Activated CD4-positive, alpha-beta T cell treated with anti-CD3 and anti-CD28 coated beads, Interleukin-2, amount 10 ng/mL, durations not matched to agents 7 days and 5 days (primary cell): ENCODE measurements around the gene CHID1. TPM values are rescaled to one million over a fixed set of nuclear protein-coding genes. Genes with fewer than 3 reads are reported as not detected.

Source experiments
- CTCF ChIA-PET: fragments of 350-600 bp; sonication (Branson Sonifier 250); formaldehyde crosslinking; loops from one replicate; lab custom pipeline; 2021; ENCODE audit warnings: antibody characterized with exemption; lab: Charles Lee
- POLR2A ChIA-PET: fragments of 350-600 bp; sonication (Branson Sonifier 250); formaldehyde crosslinking; loops from one replicate; lab custom pipeline; 2021; ENCODE audit warnings: antibody characterized with exemption; lab: Charles Lee
- DNase-seq: peaks from one replicate; pipeline ENCODE4 v3.0.0-alpha.2; 2020
- H3K27ac Mint-ChIP-seq: one replicate; pipeline ENCODE4 v1.8.0; 2021; ENCODE audit warnings: mild to moderate bottlenecking, moderate library complexity, mixed read lengths
- H3K27me3 Mint-ChIP-seq: one replicate; pipeline ENCODE4 v1.8.0; 2021; ENCODE audit warnings: mixed read lengths
- H3K36me3 Mint-ChIP-seq: one replicate; pipeline ENCODE4 v1.8.0; 2021; ENCODE audit warnings: low read depth, mixed read lengths
- H3K4me1 Mint-ChIP-seq: one replicate; pipeline ENCODE4 v1.8.0; 2021; ENCODE audit warnings: mixed read lengths
- H3K4me3 Mint-ChIP-seq: one replicate; pipeline ENCODE4 v1.8.0; 2021; ENCODE audit warnings: mild to moderate bottlenecking, moderate library complexity, mixed read lengths
- H3K9me3 Mint-ChIP-seq: one replicate; pipeline ENCODE4 v1.8.0; 2021; ENCODE audit warnings: mixed read lengths
- total RNA-seq, 2 experiments: library from RNA; stranded (reverse); gene quantifications; one replicate each; pipeline ENCODE4 v1.2.3, GENCODE V29; 2021

Gene CHID1
- total RNA-seq, result 10 to 100 TPM; 42.6 to 45.5 TPM

DNA sequence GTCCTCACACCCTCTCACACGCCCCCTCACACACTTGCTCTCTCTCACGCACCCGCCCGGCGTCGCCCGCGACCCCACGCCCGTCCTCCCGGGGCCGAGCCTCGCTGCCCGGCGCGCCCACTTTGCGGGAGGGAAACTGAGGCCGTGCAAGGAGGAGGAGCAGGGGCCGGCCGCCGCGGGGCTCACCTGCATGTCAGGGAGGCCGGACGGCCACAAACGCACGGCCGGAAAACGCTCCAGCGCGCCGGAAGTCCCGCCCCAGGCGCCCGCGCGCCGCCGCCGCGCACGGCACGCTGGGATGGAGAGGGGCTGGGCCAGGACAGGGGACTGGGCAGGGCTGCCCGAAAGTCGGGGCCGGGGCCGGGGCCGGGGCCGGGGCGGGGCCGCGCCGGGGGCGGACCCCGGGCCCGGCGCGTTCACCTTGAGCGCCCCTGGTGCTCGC, at the start of gene CHID1:
Gene CHID1 (minus strand): TSS at position 222 of the 442 bp plus-strand sequence. CDS start 5,994 bp downstream, outside the sequence.
- ChIA-PET POLR2A (no interaction called here), CTCF (interaction anchor here (0.9 to 3.0 kb wide), 2 partner anchors 14 to 19 kb away, joined by 4 to 13 read pairs; no protein-coding TSS in a partner anchor)
- Mint-ChIP-seq H3K4me1 (peaks cover 24% of the 10 kb centered on the region), H3K27ac (peak within 1 kb of the TSS; percentile 87), H3K9me3 (no peaks in the 10 kb centered on the region), H3K4me3 (peak within 1 kb of the TSS; percentile 88), H3K36me3 (no peaks in the 10 kb centered on the region), H3K27me3 (no peaks in the 10 kb centered on the region)
- DNase-seq, result peak; percentile 85

DNA sequence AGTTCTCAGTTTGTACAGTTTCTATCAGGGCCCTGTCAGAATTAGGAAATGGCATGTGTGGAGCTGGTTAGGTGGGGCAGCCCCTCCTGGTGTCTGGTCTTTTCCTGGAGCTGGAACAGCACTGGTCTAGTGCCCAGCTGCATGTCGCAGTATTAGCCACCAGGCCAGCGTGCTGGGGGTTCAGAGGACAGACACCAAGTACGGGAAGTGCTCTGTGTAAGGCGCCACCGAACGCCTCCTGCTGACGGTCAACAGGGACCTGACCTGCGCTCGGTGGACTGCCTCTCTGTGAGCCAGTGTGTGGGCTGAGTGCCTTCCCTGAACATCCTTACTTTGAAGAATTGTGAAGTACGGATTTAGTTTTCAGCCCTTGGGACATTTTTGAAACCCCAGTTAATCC, 49.0 kb upstream of the CHID1 start:
- H3K27me3 Mint-ChIP-seq, result no peaks in the 10 kb centered on the region
- H3K4me1 Mint-ChIP-seq, result peaks cover 13% of the 10 kb centered on the region
- no peak overlapping the region for H3K4me3 Mint-ChIP-seq
- H3K9me3 Mint-ChIP-seq, result peaks cover 7% of the 10 kb centered on the region
- ChIA-PET CTCF (no interaction called here), POLR2A (no interaction called here)
- no peak overlapping the region for H3K27ac Mint-ChIP-seq
- no peak for DNase-seq
- peaks cover 26% of the 10 kb centered on the region for H3K36me3 Mint-ChIP-seq

DNA sequence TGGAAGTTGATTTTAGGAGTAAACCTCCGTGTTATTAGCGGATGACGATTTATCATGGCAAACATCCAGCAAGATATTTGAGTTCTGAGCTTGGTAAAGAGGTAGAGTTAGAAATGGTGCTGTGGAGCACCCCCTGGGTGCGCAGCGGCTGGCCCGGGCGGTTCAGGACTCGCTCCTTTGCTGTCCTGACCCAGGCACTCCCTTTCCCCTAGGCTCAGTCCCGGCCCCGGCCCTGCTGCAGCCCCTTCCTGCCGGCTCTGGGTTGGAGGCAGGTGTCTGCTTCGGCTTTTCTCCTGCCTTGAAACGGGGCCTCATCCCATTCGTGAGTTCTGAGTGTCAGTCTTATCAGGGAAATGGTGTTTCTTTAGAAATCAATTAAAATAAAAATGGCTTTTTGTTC, 48.4 kb upstream of the CHID1 start:
- ChIA-PET POLR2A (no interaction called here), CTCF (no interaction called here)
- peaks cover 1% of the 10 kb centered on the region for H3K9me3 Mint-ChIP-seq
- H3K27me3 Mint-ChIP-seq, result no peaks in the 10 kb centered on the region
- DNase-seq, result no peak
- H3K4me1 Mint-ChIP-seq, result peaks cover 18% of the 10 kb centered on the region
- H3K27ac Mint-ChIP-seq, result no peak overlapping the region
- H3K4me3 Mint-ChIP-seq, result no peak overlapping the region
- peaks cover 20% of the 10 kb centered on the region for H3K36me3 Mint-ChIP-seq

DNA sequence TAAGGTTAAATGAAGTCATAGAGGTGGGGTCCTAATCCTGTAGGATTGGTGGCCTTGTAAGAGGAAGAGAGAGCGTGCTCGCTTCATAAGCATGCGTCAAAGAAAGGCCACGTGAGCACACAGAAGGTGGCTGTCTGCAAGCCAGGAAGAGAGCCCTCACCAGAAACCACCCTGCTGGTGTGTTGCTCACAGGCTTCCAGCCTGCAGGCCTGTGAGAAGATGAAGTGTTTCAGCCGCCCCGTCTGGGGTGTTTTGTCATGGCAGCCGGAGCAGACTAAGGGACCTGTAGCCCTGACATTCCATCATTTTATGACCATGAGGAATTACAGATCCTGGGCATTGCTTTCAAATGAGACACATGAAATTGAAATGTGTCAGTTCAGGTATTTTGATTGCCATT, 47.5 kb upstream of the CHID1 start:
- peaks cover 18% of the 10 kb centered on the region for H3K4me1 Mint-ChIP-seq
- peak overlapping the region; percentile 46 for H3K27ac Mint-ChIP-seq
- CTCF ChIA-PET, result no interaction called here
- H3K4me3 Mint-ChIP-seq, result no peak overlapping the region
- H3K9me3 Mint-ChIP-seq, result no peaks in the 10 kb centered on the region
- DNase-seq, result no peak
- no peaks in the 10 kb centered on the region for H3K27me3 Mint-ChIP-seq
- peaks cover 13% of the 10 kb centered on the region for H3K36me3 Mint-ChIP-seq
- POLR2A ChIA-PET, result no interaction called here

DNA sequence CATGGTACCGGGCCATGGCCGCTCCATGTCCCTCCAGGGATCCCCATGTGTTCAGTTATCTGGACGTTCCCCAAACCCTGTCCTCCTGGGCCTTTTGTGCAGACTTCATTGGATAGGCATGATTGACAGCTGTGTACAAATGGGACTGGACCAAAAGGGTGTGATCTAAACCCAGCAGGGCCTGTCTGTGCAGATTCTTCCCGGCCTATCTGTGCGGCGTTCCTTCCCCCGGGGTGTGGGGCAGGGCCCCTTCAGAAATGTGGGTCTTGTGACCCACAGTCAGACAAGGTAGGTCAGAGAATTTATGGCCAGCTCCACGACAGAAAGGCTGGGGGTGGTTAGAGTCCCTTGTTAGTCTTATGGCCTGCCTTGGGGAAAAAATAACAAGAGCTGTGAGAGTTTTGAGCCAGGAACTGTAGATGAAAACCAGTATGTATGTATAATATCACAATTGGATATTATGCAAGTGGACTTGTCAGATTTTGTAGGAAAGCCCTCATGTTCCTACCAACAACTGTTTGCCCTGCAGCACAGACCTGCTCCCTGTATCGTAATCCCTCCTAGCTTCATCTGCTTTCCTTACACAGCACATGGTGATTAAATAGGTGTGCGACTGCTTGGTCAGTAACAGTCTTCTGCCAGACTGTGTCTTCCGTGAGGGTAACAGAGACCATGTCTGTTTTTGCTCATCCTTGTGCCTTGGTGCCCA, 46.8 kb upstream of the CHID1 start:
- Mint-ChIP-seq H3K27me3 (no peaks in the 10 kb centered on the region), H3K4me1 (peaks cover 22% of the 10 kb centered on the region), H3K9me3 (no peaks in the 10 kb centered on the region), H3K4me3 (no peak overlapping the region), H3K36me3 (peaks cover 10% of the 10 kb centered on the region), H3K27ac (no peak overlapping the region)
- no peak for DNase-seq
- POLR2A ChIA-PET, result no interaction called here
- CTCF ChIA-PET, result no interaction called here

DNA sequence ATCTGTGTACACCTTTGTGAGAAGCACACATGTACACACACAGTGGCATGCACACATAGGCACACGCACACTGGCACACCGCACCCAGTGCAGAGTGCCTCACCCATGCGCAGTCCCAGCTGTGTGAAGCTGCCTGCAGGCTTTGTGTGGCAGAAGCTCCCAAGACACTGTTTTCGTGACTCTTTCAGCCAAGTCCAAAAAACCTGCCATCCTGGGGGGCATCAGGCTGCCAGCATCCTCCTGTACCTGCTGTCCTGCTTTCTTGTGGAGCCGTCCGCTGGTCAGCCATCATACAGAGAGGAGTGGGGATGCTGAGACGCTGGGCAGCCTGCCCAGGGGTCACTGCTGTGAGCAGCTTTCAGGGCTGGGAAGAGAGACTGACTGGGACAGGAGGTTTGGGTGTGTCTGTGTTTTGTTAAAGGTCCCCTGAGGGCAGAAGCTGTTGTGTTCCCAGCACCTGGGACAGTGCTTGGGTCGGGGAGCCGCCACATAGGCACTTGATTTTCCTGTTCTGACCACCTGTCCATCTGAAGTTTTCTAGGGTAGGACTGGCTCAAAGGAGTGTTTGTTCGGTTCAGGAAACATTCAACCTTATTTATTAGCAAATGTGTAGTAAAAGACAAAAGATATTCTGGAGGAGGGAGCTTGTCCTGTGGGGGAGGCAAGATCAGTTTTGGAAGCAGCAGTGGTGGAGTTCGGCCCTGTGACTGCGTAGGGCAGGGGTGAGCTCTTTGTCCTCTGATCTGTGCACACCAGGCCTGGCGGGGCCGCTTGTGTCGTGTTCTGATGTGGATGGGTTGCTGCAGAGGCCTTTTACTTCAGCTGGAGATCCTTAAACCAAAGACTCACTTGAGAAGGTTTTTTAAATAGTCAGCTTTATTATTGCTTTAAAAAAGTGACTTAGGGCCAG, 44.8 kb upstream of the CHID1 start:
- ChIA-PET CTCF (interaction anchor here (1.2 kb wide), 1 partner anchor 15 kb away, joined by 3 read pairs; no protein-coding TSS in a partner anchor), POLR2A (no interaction called here)
- no peak overlapping the region for H3K4me3 Mint-ChIP-seq
- no peaks in the 10 kb centered on the region for H3K9me3 Mint-ChIP-seq
- peaks cover 9% of the 10 kb centered on the region for H3K36me3 Mint-ChIP-seq
- peaks cover 19% of the 10 kb centered on the region for H3K4me1 Mint-ChIP-seq
- H3K27me3 Mint-ChIP-seq, result no peaks in the 10 kb centered on the region
- no peak for DNase-seq
- H3K27ac Mint-ChIP-seq, result peak overlapping the region; percentile 41

DNA sequence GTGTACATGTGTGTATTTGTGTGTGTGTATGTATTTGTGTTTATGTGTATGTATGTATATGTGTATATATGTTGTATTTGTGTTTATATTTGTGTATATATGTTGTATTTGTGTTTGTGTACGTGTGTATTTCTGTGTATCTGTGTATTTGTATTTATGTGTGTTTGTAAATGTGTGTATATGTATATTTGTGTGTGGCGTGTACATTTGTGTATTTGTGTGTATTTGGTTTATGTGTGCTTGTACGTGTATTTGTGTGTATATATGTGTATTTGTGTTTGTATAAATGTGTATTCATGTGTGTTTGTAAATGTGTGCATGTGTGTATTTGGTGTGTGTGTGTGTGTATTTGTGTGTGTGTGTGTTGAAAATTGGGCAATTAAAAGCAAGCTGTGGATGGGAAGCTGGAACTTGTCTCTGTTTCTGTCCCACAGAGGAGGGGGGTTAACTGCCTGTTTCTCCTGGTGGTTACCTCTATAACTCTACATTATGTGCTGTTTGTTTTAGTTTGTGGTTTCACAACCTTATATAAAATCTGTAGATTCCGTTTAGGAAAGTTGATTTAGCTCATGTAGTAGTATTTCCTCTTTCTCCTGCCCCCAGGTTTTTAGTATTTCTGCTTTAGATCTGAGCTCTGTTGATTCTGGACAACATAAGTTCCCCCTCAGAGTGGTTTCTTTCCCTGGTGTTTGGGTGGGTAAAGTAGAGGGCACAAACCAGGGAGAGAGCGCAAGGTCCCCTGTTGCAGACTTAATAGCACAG, 44.0 kb upstream of the CHID1 start:
- Mint-ChIP-seq H3K27me3 (no peaks in the 10 kb centered on the region), H3K4me1 (peaks cover 19% of the 10 kb centered on the region), H3K36me3 (peaks cover 15% of the 10 kb centered on the region), H3K27ac (no peak overlapping the region), H3K4me3 (no peak overlapping the region), H3K9me3 (peaks cover 3% of the 10 kb centered on the region)
- POLR2A ChIA-PET, result no interaction called here
- DNase-seq, result no peak
- CTCF ChIA-PET, result interaction anchor here (1.2 kb wide), 1 partner anchor 14 kb away, joined by 3 read pairs; no protein-coding TSS in a partner anchor

DNA sequence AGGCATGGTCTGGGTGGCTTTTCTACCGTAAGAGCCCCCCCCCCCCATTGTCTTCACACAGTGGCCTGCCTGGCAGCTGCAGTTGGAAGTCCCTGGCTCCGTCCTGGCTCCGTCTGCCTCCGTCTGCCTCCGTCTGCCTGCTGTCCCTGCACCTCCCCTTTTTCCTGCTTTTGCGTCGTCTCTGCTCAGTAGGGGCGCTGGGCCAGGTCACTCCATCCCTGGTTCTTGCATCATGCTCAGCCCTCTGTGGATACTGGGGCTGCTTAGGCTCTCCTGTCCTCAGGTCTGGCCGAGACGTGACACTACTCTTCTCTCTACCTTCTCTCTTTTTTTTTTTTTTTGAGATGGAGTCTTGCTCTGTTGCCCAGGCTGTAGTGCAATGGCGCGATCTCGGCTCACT, 42.9 kb upstream of the CHID1 start:
- DNase-seq, result no peak
- Mint-ChIP-seq H3K4me1 (peaks cover 19% of the 10 kb centered on the region), H3K4me3 (no peak overlapping the region), H3K9me3 (peaks cover 6% of the 10 kb centered on the region), H3K27ac (no peak overlapping the region), H3K27me3 (no peaks in the 10 kb centered on the region), H3K36me3 (peaks cover 24% of the 10 kb centered on the region)
- CTCF ChIA-PET, result no interaction called here
- POLR2A ChIA-PET, result no interaction called here

DNA sequence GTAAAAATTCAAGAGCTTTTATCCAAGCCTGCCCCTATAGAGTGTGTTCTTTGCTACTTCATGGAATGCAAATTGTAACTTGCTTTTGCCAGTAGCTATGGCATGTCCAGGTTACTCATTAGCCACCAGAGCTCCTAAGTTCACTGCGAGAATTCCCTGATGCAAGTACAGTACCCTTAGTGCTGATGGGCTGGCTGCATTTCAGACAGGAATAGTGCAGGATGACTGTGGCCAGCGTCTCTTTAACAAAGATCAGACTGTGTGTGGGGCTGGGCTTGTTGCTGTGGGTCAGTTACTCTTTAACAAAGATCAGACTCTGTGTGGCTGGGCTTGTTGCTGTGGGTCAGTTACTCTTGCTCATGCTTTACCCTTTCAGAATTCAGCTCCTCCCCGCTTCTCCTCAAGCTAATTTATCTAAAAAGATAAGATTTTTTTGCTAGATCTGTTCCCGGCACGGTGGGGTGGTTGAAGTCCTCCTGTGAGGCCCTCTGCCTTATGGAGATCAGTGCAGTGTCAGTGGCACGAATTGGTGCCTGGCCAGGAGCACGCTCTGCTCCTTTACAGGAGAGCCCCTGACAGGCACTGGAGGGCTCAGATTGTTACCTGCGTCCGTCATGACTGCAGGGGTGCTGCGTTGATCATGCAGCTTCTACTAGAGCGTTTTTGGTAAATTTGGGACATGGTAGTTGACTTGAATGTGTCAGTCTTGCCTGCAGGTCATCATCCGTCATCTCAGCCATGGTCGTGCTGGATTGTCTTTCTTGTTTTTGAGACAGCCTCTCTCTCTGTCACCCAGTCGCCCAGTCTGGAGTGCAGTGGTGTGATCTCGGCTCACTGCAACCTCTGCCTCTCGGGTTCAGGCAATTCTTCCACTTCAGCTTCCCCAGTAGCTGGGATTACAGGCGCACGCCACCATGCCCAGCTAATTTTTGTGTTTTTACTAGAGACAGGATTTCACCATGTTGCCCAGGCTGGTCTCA, 42.1 kb upstream of the CHID1 start:
- CTCF ChIA-PET, result no interaction called here

DNA sequence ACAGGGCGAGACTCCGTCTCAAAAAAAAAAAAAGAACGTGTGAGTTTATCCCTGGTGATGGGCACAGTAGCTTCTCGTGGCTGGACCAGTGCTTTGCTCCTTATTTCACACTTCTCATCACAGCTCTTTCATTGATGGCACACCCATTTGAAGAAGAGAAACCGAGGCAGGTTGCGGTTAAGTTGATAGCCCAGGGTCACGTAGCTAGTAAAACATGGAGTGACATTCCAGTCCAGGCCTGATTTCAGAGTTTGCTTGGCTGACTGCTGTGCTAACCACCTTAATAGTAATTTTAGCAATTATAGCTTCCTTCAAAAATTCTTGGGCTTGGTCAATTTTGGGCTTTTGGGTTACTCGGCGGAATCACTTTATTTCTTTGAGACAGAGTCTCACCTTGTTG, 40.9 kb upstream of the CHID1 start:
- POLR2A ChIA-PET, result no interaction called here
- no peaks in the 10 kb centered on the region for H3K27me3 Mint-ChIP-seq
- H3K4me1 Mint-ChIP-seq, result peaks cover 19% of the 10 kb centered on the region
- CTCF ChIA-PET, result interaction anchor here (0.6 to 1.7 kb wide), 3 partner anchors 9 to 16 kb away, joined by 3 to 4 read pairs (median 3); no protein-coding TSS in a partner anchor
- H3K36me3 Mint-ChIP-seq, result peaks cover 33% of the 10 kb centered on the region
- DNase-seq, result no peak
- H3K9me3 Mint-ChIP-seq, result peaks cover 12% of the 10 kb centered on the region
- no peak overlapping the region for H3K27ac Mint-ChIP-seq
- no peak overlapping the region for H3K4me3 Mint-ChIP-seq

More for the DNA sequence above, 42.1 kb upstream of the CHID1 start:
- Mint-ChIP-seq H3K27me3 (no peaks in the 10 kb centered on the region), H3K9me3 (peaks cover 12% of the 10 kb centered on the region), H3K27ac (no peak overlapping the region), H3K4me1 (peaks cover 19% of the 10 kb centered on the region), H3K4me3 (no peak overlapping the region), H3K36me3 (peaks cover 26% of the 10 kb centered on the region)
- no peak for DNase-seq
- POLR2A ChIA-PET, result no interaction called here

DNA sequence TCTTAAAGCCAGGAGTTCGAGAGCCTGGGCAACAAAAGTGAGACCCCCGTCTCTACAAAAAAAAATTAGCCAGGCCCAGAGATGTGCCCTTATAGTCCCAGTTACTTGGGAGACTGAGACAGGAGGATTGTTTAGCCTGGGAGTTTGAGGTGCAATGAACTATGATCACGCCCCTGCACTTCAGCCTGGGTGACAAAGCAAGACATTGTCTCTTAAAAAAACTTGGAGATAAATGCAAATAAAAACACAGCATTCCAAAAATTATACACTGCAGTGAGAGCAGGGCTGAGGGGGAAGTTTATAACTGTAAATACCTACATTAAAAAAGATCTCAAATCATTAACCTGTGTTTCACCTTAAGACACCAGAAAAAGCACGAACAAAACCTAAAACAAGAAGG, 37.1 kb upstream of the CHID1 start:
- ChIA-PET CTCF (no interaction called here), POLR2A (no interaction called here)
- Mint-ChIP-seq H3K4me3 (no peak overlapping the region), H3K27me3 (no peaks in the 10 kb centered on the region), H3K36me3 (peaks cover 51% of the 10 kb centered on the region), H3K4me1 (peaks cover 5% of the 10 kb centered on the region), H3K27ac (no peak overlapping the region), H3K9me3 (peaks cover 12% of the 10 kb centered on the region)
- DNase-seq, result no peak
